Glomerular visceral epithelial cell (primary cell): ENCODE measurements around the gene APBB2.

ENCODE experiments used
- DNase-seq: peaks from one replicate; pipeline ENCODE4 v3.0.0-alpha.2; 2016; ENCODE audit errors: extremely low spot score

Gene APBB2

DNA sequence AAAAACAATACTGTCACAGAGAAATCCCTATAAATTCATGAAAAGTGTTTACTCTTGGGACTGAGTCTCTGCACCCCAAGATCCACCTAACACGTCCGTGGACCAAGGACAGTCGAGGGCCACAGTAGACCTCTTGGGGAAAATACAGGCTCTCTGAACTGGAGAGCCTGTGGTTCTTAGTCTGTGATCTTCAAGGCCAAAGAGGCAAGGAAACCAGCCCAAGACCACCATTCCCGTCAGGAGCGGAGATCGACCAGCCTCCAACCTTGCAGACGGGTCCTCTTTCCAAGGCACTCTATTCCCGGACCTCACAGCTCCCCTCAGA is 1.6 kb upstream of the APBB2 start:
- no peak for DNase-seq

DNA sequence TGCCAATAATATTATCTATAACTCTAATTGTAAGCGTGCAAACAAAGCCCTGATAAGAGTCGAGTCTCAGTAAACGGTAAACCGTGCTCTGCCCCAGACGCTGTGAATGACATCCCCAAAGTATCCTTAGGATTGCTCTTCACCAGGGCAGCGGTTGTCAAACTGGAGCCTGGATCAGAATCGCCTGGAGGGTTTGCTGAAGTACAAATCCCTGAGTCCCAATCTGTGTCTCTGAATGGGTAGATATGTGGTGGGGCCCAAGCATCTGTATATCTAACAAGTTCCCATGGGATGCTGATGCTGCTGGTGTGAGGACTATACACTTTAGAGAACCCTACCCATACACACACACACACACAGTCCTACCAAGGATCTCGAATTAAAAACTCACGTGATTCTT is 813 bp upstream of the APBB2 start:
- no peak for DNase-seq

DNA sequence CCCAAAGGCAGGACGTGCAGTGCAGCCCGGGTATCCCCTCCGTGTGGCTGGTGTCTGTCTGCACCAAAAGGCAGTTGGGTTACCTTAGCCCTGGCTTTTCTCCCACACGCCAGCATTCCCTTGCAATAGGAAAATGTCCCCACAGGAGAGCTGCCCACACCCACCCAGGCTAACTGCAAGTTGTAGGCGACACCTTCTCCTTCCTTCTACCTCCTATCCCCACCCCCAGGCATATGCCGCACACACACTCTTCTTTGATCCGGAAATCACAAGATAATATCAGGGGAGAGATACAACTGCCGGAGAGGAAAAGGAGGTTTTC is 444 bp upstream of the APBB2 start:
- no peak for DNase-seq

DNA sequence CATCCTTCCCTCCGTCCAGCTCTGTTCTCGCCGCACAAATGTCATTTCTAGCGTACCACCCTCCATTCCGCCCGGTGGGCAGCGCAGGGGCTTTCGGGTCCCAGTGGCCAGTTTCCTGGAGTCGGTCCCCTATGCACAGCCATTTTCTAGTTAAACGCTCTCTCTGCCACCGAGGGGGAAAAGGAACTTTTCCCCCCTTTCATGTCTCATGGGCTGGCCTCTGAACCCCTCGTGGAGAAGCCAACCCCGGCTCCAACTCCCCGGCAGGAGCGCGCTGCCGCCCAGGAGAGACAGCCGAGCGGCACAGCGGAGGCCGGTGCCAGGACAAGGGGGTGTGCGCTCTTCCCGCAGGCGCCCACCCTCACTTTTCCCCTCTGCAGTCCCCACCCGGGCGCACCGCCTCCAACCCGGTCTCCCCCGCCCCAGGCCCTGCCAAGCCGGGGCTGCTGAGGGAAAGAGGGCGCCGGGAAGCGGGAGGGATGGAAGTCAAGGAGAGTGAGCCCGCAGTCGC is 662 bp downstream of the APBB2 start:
- DNase-seq, result no peak

DNA sequence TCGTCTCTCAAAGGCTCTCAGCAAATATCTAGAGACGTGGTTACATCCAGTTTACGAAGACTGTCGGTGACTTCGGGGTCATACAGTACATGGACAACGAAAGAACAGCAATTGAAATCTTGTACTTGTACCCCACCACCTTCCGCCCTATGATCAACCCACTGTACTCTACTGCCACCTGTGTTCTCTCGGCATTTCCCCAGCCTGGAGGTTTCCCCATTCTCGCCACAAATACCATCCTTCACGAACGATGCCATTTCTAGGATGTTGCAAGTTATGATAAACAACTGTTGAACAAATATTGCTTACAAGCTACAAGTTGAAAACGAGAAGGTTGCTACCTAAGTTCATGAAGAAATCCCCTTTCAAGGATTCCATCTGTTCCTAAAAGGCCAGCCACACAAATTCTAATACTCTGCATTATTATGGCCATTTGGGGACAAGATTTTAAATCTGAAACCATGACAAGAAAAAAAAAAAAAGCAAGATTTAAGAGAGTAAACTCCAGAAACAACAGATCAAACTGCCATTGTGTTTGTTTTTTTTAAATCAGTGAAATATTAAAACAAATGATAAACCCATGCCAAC is 1.6 kb downstream of the APBB2 start:
- peak; percentile 81 for DNase-seq

DNA sequence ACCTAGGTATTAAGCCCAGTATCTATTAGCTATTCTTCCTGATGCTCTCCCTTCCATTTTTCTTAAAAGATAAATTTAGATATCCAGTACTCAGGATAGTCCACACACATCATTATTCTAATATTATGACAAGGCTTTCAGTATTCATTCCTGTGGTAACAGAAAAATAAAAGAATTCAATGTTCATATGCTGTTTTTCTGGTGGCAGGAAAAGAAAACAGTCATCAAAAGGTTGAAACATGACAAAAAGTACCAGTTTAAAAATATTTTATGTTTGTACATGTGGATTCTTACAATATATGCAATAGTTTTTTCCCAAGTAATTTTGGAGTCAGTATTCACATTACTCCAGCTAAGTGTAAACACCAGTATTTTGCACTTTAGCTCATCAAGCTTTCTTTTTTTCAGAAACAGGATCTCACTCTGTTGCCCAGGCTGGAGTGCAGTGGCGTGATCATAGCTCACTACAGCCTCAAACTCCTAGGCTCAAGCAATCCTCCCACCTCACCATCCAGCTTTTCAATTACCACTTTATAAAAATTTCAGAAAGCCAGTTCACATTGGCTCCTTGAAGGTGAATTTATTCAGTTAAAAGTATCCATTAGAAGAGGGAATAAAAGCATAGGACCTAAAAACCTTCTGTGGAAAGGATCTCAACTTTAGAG is 2.3 kb downstream of the APBB2 start:
- no peak for DNase-seq

DNA sequence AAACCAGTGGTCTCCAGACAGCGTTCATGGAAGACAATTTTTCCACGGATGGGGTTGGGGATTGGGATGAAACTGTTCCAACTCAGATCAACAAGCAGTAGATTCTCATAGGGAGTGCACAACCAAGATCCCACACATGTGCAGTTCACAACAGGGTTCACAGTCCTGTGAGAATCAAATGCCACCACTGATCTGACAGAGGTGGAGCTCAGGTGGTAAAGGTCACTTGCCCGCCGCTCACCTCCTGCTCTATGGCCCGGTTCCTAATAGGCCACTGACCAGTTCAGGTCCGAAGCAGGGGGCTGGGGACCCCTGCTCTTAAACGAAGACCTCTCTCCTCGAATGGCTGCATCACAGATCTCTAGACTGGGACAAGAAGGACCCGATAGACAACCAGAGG is 4.4 kb downstream of the APBB2 start:
- DNase-seq, result no peak

DNA sequence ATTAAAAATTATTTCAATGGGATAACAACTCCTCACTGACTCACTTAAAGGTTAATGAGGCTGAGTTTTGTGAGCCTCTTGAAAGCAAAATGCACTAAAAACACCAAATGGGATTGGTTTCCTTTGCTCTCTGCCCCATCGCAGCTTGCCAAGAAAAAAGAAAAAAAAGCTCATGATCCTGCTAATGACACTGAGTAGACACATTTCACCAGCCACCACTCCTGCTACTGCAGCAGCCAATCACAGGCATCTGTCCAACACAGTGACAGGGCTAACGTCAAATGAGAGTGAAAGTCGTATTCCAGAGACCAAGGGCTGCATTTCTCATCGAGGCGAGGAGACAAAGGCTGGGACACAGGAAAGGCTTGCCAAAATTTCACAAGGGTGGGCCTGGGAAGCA is 5.2 kb downstream of the APBB2 start:
- no peak for DNase-seq

DNA sequence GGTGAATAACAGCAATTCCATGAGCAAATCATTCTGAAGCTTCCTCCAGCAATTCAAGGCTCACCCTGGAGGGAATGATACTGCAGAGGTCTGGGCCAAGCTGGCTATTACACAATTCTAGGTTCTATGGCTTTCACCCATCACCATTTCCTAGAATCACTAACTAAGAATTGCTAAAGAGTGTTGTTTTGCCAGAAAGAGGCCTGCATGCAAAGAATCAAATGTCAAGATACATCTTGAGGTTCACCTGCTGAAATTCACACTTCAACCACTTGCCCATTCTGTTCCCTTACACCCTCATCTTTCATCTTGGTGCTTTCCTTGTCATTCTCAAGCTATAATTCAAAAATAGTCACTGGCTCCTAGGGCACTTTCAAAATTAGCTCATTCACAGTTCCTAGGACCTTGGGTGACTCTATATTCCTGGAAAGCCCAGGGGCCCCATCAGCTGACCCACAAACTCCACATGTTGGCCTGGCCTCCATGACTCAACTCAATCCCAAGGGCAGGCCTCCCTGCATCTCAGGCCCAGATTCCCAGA is 7.0 kb downstream of the APBB2 start:
- no peak for DNase-seq

DNA sequence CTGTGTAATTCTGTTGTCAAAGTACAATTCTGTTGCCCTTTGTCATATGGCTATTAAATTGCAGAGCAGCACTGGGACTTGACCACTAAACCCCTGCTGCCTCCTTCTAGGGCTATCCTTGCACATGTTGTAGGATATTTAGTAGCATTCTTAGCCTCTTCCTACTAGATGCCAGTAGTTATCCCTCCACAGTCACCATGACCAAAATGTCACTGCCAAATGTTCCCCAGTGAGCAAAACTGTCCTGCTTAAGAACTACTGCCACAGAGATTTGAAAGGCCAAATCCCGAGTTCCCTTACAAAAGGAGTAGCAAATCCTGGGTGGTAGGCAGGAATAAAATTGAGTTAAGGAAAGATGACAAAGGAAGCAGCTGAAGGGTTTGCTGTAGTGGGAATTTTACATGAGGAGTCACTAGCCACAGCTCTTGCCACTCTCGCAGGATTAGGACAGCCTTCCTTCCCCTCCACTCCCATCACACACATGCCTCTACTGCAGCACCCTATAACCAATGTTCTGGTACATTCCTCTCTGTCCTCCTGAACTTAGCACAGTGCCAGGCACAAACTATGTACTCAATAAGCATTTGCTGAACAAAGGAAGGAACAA is 8.4 kb downstream of the APBB2 start:
- no peak for DNase-seq

DNA sequence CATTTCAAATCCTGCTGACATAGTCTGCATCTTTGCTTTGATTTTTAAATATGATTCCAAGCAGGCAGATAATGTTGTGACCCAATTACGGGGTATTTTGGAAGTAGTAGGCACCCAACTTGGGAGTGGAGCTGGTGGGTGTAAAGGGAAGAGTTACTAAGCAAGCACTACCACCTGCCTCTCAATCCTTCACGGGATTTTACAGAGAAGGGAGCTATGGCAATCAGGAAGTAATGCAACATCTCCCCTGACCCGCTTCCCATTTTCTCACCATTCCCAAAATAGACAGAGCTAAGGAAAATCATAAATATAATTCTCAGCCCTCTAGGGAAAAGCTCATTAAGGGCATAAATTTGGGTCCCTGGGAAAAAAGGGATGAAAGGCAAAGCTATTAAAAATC is 9.2 kb downstream of the APBB2 start:
- no peak for DNase-seq

DNA sequence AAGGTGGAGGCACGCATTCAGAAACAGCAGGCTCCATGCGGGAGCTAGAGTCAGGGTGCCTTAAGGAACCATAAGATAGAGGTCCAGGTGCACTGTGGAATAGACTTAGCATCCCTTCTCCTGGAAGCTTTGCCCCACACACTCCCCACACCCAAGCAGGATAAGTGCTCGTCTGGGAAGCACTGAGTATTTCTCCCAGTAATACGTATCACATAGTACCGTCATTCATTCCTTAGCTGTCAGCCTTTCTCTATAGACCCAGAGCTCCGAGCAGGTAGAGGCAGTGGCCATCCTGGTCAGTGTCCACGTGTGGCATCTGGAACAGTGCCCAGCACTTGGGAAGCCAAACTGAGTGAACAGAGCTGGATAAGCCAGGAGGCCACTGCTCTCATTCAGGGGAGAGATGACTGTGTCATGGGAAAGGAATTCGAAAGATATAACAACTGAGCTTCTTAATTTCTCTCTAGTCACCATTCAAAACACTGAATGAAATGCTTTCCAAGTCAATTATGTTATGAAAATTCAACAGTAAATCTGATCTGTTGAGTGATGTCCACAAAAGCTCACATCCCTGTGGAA is 9.9 kb downstream of the APBB2 start:
- DNase-seq, result peak; percentile 93

DNA sequence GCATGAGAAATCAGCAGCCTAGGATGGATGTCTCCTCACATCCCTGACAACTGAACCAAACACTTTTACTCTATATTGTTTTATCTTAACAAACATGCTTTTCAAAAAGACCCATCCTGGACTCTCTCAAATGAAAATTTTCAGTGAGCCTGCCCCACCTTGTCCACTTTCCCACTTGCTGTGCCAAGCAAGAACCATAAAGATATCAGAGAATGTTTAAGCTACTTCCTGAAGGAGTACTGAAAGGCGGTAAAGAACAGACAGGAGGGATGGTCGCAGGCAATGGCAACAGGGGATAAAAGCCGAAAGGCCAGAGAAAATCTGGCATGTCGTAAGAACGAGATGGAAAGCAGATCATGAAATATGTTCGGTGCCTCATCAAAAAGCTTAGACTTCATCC is 10.5 kb downstream of the APBB2 start:
- DNase-seq, result no peak

DNA sequence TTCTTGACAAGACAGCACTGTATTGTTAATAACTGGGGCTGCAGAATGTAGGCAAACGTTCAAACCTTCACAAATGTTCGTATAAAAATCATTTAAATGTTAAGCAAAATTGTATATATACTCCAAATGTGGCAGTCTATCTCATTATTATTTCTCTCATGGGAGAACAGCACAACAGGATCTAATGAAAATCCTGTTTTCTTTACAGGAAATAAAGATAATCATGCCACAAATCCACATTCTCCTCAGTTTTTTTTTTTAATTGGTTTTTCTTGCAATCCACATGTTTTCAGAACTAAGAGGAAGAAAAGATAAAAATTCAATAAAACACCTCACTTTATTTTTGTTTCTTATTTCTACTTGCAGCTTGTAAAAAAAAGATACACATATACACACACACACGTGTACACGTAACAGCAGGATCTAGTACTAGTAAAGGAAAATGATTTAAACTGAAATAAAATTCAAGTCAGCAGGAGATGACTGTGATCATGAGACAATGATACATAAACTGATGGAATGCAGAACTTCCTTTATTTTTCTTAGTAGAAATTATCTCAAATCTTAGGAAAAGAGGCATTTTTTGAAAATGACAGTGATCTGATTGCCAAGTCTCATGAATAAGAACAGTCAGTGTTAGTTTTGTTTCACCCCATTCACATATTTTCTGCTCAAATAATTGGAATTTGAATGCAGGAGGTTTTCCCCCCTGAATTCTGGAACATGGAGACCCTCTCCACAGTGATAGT is 11.3 kb downstream of the APBB2 start:
- DNase-seq, result no peak

DNA sequence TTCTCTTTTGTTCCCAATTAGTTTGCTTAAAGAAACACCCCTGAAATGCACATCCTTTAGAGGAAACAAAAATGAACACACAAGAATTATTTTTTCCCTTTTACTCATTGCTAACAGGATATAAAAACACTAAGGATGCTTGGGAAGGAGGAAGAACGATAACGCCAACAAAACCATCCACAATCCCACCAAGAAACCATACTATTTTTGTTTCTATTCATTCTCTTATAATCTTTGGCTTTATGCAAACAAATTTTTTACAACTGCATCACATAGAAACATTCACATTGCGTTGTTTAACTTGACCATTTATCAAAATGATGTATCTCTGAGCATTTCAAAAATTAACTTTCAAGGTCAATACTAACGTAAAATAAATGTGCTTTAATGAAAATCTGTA is 12.0 kb downstream of the APBB2 start:
- DNase-seq, result no peak

DNA sequence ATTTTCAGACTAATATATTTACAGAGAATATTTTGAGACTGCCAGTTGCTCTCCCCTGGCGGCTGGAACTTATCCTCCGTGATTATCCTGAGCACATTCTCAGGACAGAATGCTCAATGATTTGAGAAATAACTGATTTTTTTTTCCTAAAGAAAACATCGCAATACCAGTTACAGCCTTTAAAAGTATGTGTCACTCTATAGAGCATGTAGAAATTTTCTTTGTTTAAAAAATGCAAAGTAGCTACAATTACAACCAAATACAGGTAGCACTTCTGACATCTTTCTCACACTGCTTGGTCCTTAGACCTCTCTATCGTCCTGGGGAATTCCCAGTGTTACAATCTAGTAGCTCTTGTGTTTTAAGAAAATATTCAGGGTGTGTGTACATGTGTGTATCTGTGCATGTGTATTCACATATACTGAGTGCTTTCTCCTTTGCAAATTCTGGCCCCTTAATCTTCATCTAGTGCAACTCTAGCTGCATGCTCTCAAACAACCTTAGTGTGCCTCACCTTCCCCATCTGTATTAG is 13.8 kb downstream of the APBB2 start:
- no peak for DNase-seq

DNA sequence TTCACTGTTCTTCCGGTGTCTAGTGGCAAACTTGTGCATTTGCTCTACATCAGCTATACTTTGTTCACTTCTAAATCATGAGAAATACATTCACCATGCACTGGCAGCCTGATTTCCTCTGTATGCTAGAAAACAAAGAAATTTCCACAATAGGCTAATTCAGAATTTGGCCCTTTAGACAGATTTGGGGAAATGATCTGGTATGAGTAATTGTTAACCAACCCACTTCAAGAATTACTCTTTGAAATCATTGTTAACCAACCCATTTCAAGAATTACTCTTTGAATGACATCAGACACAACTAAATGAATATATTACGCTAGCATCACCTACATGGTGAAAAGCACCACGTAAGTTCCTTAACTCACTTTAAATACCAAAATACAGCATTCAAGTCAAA is 14.6 kb downstream of the APBB2 start:
- no peak for DNase-seq

DNA sequence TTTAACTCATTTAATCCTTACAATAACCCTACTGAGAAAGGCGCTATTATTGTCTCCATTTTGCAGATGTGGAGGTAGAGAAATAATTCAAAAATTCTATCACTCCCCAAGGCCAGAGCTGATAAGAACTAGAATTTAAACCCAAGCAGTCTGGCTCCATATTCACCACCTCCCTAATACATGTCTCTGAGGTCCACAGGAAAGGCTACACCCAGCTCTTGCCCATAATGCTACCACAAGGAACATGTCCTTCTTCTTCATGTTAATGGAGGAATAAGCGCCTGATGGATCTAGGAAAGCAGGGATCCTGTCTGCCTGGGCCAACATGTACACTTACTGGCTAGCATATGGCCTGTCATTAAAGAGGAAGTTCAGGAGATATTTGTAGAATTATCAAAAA is 16.3 kb downstream of the APBB2 start:
- no peak for DNase-seq

DNA sequence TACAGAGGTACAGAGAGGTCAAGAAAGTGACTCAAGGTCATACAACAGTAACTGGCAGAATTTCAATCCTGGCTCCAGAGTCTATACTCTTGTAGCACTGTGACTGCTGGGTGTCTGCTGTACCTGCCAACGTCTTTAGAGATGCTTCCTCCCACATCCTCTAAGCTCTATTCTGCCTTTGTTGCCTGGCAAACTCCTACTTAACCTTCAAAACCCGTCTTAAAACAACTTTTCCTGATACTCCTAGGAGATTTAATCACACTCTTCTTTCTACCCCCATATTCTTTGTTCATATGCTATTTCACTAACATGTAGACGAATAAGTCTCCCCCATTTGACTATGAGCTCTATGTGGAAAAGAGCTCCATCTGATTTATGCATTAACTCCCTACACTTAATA is 16.8 kb downstream of the APBB2 start:
- DNase-seq, result no peak

DNA sequence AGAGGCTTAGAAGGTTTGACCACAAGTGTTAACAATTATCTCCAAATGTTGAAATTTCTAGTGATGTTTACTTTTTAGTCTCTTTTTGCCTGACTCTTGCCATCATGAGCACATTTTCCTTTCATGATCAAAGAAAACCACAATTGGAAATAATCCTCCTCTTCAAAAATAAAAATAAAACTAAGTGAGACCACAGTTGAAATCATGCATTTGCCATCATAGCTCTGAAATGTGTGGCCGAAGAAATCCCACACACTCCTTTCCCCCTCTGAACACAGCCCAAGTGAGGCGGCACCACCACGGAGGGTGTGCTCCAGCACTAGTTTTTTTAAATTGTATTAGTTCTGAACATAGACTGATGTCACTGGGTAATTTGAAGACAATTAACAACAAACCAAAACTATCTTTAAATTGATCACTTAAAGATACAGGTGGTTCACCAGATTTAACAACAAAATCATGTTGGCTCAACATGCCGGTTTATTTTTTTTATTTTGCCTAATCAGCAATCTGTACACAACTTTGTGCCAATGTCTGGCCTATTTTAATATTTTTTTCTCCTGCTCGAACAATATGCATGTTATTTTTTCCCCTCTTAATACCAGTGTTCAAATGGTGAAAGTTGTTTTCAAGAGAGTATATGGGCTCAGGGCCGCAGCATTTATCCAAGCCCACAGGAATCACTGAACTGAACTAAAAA is 17.6 kb downstream of the APBB2 start:
- DNase-seq, result no peak

DNA sequence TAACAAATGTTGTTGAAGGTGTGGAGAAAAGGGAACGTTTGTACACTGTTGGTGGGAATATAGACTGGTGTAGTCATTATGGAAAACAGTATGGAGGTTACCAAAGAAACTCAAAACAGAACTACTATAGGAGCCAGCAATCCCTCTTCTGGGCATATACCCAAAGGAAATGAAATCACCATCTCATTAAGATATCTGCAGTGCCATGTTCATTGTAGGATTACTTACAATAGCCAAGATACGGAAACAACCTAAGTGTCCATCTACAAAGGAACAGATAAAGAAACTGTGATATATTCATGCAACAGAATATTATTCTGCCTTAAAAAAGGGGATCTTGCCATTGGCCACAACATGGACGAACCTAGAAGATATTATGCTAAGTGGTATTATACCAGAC is 22.2 kb downstream of the APBB2 start:
- DNase-seq, result no peak

DNA sequence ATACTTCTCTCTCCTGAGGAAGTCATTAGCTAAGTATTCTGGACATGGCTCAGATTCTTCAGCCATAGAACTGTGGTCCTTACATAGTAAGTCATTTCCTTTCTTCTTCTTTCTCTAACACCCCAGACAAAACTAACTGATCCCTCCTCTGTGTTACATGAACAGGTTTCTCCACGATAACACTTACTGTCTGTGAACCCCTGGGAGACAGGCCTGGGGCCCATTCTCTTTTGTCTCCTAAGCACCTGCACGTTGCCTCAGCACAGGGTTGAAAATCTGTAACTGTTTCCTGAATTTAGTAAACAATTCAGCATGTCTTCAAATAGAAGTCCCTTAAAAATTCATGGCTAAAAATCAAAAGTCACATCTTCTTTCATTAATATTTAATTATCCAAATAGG is 24.7 kb downstream of the APBB2 start:
- no peak for DNase-seq
